CD4-positive, alpha-beta T cell treated with Interleukin-12 subunit alpha and Interleukin-12 subunit beta, for 1 hour (primary cell): ENCODE data around the gene ESRRB.

ENCODE experiments used
- DNase-seq: peaks from one replicate; pipeline ENCODE4 v3.0.0-alpha.2; 2020

ESRRB gene

DNA sequence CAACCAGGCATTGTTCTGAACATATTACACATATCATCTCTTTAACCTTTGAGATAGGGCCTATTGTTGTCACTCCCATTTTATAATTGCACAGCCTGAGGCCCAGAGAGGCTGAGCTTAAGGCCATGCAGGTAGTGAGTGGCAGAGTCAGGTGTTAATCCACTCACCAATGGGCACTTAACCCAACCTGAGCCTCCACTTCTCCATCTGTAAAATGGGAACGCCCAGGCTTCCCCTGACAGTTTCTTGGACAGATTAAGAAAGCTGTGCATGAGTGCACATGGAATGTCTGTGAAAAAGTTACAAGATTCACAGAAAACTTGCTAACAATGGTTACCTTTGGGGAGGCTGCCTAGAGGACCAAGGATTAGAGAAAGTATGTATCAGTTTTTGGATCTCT, 32.9 kb downstream of the ESRRB start:
- no peak for DNase-seq

DNA sequence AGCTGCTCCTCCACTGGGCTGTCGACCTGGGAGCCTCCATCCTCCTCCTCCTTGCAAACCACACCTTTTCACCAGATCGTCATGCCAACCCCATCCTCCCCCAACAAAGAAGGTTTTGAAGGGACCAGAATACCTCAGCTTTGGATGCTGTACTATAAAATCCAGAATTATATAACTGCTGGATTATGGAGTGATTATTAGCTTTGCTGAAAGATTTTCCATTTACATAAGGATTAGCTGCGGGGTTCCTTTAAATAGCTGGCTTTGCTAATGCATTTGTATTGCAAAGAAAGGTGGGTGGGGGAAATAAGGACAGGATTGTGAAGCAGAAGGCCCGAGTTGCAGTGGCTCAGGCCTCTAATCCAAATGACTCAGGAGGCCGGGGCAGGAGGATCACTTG, 36.6 kb downstream of the ESRRB start:
- no peak for DNase-seq

DNA sequence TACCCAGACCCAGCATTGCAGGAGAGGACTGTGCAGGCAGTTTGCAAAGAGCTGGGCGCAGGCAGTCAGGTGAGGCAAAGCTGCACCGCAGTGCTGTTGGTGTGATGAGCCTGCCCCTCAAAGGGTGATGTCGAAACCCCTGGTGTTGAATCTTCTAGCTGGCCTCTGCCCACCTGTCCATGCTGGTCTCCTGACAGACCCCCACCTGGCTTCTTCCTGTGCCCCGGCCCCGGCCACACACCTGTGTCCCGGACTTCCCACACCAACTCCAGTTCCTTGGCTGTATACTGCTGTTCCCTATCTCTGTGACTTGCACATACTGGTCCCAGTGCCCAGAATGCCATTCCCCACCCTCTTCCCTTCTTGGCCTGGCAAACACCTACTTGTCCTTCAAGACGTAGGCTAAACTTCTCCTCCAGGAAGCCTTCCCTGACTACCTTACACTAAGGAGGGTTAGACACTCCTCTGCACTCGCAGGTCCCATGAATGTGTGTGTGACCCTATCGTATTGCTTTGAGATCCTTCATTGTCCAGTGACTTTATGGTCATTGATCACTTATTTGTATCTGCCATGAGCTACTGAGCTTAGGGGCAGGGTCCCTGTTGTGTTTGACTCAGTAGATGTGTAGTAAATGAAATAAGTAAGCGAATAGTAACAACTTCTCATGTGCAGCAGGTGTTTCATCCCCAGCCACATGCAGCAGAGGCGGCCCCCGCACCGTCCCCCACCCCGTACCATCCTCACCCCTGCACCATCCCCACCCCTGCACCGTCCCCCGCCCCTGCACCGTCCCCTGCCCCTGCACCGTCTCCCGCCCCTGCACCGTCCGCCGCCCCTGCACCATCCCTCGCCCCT, 37.4 kb downstream of the ESRRB start:
- DNase-seq, result no peak

DNA sequence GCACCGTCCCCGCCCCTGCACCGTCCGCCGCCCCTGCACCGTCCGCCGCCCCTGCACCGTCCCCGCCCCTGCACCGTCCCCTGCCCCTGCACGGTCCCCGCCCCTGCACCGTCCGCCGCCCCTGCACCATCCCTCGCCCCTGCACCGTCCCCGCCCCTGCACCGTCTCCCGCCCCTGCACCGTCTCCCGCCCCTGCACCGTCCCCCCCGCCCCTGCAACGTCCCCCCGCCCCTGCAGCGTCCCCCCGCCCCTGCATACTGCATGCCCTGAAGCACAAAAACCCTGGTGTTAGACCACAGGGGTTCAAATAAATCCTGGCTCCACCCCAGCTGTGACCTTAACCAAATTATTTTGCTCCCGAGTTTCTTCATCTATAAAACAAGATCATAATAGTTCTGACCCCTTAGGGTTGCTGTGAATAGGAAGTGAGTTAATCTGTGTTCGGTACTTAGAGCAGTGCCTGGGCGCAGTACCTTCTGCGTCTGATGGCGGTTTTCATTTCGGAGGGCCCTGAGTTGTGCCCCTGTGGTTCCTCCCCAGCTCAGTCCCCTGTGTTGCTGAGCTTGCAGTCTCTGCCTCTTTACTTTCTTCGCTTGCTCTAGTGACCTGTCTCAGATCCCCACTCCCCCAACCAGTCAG, 38.1 kb downstream of the ESRRB start:
- no peak for DNase-seq

DNA sequence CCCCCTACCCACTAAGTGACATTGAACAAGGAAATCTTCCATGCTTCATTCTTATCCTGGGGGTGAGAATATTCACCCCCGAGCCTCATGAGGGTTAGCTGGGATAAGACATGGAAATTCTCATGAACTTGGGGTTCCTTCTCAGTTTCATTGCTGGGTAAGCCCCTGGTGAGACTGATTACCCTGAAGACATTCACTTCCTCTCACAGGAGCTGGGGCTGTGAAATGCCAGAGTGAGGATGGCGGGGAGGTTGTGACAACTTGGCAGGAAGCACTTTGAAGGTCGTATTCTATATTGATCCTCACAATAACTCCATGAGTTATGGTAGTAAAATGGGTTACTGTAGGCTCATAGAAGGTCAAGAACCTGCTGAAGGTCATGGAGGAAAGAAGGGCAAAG, 43.5 kb downstream of the ESRRB start:
- DNase-seq, result no peak

DNA sequence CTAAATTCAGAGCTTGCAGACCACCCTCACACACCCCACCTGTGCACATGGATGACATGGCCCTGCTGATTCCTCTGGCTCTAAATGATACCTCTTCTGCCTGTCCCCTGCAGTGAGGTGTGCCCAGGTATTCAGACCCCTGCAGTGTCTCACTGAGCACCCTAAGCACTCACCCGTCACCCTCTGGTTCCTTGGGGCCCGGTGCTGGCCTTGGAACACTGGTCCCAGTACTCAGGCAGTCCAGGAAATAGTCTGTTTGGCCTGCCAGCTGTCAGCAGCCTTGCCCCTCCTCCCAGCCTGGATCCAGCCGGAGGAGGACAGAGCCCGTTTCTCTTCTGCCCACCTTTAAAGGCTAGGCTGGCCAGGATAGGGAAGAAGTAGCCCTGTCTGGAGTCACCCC, 44.9 kb downstream of the ESRRB start:
- DNase-seq, result no peak

DNA sequence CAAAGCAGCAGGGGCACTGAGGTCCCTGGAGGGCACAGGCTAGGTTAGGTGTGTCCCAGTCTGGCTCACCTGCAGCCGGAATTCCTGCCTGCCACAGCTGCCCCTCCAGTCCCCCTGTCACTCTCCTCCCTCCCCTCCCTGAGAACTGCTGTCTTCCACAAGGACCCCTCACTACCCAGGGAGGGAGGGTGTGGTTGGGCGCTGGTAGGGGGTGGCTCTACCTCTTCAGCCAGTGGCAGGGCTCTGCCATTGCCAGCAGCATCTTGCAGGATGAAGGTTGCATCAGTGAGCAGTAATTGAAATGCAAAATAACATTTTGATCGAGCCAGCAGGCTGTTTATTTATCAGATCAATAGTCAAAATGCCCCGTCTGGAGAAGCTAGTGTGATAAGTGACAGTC, 45.7 kb downstream of the ESRRB start:
- no peak for DNase-seq

DNA sequence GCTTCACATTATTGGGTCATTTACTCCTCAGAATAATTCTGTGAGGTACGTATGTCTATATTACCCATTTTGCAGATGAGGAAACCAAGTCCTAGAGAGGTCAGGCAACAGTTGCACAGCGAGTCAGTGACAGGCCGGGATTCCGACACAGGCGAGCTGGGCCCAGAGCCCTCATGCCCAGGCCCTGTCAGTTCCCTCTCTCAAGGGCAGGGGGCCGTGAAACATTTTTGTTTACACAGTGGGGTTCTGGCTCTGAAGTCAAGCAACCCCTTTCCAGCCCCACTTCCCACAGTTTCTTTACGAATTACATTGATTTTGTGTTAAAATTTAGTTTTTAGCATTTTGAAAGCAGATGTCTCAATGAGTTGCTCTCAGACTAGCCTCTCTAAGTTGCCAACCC, 46.7 kb downstream of the ESRRB start:
- DNase-seq, result no peak

DNA sequence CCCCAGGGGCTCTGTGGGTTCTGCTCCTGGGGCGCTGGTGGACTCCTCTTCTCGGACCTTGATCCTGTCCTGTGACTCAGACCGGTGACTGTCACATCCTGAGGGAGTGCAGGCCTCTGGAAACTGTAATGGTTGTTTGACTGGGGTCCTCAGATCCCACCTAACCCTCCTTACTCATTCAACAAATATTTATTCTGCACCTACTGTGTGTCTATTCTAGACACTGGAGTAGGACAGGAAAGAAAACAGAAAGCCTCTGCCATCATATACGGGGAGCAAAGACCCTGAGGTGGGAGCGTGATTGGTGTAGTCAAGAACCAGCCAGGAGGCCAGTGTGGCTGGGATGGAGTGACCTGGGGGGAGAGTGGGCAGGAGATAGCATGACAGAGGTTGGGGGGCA, 47.6 kb downstream of the ESRRB start:
- DNase-seq, result no peak

DNA sequence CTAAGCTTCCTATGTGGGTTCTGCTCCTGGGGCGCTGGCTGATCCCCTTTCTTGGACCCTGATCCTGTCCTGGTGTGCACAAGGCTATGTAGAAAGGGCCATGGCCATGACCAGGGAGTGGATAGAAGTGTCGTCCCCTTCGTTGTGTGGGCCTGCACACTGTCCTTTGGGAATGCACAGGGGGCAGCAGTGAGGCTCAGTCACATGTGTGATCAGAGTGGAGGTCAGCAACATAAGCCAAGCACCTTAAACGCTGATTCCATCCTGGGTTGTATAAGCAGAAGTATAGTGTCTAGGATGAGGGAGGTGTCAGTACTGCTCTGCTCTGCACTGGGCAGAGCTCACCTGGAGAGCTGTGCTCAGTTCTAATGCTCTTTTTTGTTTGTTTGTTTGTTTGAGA, 48.4 kb downstream of the ESRRB start:
- no peak for DNase-seq

DNA sequence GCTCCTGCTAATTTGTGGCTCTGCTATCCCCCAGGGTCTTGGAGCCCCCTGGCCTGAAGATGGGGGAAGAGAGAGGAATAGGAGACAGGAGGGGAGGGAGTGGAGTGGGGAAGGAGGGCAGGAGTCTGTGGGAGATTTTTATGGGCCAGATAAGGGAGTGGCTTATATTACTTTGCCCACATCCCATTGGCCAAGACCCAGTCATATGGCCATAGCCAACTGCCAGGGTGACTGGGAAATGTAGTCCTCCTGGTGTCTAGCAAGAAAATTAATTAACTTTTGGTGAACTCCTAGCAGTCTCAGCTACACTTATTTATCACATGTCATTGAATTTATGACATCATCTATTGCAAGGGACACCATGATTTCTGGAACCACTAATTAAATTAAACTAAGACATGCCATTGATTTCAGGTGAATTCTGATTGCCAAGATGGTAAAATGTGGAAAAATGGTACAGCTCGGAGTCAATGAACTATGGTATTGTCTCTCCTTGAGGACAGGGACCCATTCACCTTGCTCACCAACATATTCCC, 50.3 kb downstream of the ESRRB start:
- DNase-seq, result no peak

DNA sequence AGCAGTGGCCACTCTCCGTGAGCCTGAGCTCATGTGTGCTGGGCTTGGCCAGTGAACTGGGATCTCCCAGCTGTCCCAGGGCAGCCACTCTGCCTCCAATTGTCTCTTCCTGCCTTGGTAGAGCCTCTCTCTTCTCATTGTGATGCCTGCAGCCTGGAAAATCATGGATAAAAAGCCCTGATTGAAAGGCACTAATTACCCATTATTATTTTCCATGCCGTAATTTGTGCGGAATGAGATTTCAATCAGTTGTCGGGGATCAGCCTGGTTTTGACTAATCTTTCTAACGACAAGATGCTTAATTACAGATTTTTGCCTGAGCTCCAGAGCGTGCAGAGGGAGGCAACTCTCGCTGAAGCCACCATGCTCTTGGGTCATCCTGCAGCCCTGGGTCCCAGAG, 52.7 kb downstream of the ESRRB start:
- no peak for DNase-seq

DNA sequence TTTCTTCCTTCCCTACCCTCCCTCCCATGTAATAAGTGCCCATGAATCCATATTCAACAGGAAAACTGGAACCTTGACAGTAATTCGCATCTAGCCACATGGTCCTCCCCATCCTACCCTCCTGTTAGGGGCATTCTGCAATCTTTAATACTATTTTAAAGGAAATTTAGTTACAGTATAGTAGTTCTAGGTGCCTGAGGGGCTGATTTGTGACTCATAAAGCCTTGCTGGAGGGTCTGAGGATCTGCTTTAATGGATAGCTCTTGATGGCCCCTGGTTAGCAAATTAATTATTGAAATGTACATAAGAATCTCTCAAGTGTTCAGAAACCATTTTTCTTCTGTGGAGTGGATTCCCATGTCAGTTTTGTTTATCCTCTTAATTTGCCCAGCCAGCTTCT, 54.1 kb downstream of the ESRRB start:
- DNase-seq, result no peak

DNA sequence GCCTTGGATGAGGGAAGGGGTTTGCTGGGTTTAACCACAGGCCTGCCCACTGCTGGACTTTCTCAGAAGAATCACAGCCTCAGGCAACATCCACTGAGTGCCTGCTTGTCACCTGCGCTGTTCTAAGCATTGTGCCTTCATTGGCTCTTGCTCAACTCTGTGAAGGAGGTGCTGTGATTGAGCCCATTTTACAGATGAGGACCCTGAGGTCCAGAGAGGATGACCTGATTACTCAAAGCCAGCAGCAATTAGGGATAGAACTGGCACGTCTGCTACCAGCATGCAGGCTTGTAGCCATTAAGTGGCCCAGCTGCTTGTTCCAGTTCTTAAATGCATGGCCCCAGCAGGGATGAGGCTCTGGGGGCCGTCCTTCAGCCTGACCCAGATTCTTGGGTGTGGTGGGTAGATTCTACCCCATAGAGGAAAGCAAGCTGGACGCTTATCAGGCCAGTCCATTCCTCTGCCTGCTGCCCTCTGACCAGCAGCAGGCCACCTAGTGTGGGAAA, 54.6 kb downstream of the ESRRB start:
- DNase-seq, result no peak

DNA sequence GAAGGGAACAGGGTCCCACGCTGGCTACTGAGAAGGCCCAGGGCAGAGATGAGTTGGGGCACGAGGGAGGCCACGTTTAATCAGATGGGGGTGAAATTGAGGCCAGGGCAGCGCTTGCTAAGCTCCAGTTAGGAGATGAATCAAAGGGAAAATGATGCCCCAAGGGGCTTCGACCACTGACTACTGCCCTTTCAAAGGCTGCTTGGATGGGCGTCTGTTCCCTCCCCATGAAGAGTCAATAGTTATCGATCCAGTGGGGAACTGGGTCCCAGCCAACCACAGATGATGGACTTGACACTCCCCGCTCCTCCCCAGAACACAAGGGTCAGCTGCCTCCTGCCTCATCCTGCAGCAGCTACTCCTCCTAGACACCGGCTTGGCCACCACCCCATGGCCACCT, 55.6 kb downstream of the ESRRB start:
- no peak for DNase-seq

DNA sequence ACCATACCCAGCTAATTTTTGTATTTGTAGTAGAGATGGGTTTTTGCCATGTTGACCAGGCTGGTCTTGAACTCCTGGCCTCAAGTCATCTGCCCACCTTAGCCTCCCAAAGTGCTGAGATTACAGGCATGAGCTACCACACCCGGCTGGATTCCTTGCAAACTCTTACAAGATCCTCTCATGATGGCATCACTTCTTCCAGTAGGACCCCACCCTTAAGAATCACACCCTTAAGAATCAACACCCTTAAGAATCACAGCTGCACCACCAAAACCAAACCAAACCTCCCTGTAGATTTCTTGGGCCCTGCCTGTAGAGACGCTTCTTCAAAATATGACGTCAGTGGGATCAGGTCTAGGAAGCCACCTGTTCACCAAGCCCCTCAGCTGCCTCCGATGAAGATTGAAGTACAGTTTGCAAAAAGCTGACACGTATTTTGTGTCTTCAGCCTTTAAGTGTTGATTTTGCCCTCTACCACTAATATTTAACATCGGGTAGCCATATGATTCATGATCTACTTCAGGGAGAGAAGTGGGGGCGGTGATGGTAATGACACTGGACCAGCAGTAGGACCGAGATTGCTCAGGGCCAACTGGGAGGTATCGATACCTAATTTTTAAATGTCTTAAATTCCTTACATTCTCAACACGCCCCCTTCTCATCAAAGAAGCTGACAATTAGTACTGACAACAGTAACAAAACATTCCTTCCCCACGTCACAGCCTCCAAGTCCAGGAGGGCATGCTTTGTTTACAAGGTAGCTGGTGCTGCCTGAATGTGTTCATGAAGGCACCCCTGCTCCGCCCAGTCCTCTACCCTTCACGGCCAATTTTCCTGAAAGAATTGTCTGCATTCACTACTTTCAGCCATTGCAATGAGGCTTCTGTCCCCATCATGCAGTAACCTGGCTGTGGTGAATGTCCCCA, 57.2 kb downstream of the ESRRB start:
- no peak for DNase-seq

DNA sequence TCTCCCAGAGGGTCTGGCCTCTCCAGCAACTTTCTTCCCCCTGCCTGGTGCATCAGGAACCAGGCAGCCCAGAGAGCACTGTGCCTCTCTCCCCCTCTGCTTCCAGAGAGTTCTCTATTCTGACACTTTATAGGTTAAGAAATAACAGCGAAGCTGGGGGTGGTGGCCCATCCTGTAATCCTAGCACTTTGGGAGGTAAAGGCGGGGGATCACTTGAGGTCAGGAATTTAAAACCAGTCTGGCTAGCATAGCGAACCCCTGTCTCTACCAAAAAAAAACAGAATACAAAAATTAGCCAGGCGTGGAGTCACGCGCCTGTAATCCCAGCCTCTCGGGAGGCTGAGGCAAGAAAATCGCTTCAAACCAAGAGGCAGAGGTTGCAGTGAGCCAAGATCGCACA, 58.3 kb downstream of the ESRRB start:
- DNase-seq, result no peak

DNA sequence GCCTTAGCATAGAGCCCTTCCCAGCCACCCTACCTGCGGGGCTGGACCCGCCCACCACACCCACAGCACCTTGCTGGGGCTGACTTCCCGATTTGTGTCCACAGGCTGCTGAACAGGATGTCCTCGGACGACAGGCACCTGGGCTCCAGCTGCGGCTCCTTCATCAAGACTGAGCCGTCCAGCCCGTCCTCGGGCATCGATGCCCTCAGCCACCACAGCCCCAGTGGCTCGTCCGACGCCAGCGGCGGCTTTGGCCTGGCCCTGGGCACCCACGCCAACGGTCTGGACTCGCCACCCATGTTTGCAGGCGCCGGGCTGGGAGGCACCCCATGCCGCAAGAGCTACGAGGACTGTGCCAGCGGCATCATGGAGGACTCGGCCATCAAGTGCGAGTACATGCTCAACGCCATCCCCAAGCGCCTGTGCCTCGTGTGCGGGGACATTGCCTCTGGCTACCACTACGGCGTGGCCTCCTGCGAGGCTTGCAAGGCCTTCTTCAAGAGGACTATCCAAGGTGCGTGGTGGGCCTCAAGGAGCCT, 63.4 kb downstream of the ESRRB start:
- DNase-seq, result no peak

DNA sequence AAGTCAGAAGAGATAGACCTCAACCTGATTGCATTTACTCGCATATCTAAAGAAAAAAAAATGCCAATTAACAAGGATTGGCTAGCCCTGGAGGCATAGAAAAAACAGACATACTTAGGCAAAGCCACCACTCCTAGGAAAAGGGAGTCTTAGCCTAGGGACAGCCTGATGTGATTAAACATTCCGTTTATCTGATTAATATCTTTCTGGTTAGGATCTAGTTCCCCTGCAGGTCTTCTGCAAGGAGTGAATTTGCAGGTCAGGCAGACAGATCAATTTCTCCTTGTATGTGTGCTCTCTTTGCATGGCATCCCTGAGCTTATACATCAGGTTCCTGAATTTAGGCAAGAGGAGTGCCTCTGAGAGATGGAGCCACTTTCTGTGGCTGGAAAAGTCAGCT, 70.5 kb downstream of the ESRRB start:
- no peak for DNase-seq

DNA sequence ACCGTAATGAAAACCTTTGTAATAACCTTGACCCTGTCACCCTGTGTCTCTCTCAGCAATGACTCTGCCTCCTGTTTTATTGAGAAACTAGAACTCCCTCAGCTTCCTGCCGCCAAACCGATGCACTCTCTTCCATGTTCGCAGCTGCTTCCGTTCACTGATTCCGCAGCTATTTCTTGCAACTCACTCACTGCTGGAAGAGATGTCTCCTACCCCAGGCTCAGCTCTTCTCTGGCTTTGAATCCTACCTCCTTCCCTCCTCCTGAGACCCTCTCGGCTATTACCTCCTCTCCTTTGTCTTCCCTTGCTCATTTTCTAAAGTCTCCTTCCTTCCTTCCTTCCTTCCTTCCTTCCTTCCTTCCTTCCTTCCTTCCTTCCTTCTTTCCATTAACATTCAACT, 71.0 kb downstream of the ESRRB start:
- DNase-seq, result no peak

DNA sequence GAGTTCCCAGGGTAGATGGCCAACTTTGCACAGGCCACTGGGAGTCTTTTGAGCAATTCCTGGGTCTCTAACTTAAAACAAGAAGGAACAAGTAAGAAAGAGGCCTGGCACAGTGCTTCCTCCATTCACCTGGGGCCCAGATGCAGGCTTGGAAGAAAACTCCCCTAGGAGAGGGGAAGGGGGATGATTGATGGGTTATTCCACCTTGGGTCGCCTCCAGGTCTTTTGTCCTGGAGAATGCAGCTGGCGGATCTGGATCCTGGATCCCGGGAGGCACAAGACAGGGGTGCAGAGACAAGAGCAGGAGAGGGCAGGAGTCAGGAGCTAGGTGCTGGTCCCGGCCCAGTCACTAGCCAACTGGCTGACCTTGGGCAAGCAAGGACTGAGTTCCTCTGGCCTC, 74.5 kb downstream of the ESRRB start:
- no peak for DNase-seq

DNA sequence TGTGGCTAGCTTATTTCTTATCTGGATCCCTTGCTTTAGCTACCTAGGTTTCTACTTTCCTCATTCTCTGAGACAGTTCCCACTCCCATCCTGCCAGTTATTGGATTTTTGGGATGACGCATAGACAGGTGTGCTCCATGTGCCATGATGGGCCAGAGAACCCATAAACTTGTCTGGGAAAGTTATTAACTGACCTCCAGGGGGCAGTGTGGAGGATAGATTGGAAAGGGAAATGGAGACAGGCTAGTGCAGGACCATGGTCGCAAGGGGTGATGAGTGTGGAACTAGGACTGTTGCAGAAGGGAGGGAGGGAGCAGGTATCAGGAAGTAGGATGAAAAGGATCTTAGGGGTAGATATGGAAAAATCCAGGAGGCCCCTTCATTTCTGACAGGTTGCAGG, 80.3 kb downstream of the ESRRB start:
- peak; percentile 11 for DNase-seq
